ENCODE data around the gene FAM170B. TPM values are rescaled to one million over a fixed set of nuclear protein-coding genes. Genes with fewer than 3 reads are reported as not detected.

FAM170B gene
- total RNA-seq, 1 donor from 2014 or later: not detected

- Histone ChIP-seq H3K4me1 (no peaks in the 10 kb centered on the region), H3K79me2 (ENCODE audit: low read depth) (no peaks in the 10 kb centered on the region), H3K9me3 (ENCODE audit: low read depth) (peaks cover under 1% of the 10 kb centered on the region), H3K27ac (no peak overlapping the region), H3K27me3 (no peaks in the 10 kb centered on the region), H4K20me1 (ENCODE audit: low read depth) (no peaks in the 10 kb centered on the region), H3K9ac (no peak overlapping the region), H3K4me3 (no peak overlapping the region), H2AFZ (replicated peaks) (no peak overlapping the region), H3K36me3 (no peaks in the 10 kb centered on the region), H3F3A (ENCODE audit: low read depth) (no peaks in the 10 kb centered on the region), H3K4me2 (no peak overlapping the region)
- peaks cover 6% of the 10 kb centered on the region for H3K9me3 Mint-ChIP-seq
- H3K4me3 Mint-ChIP-seq: no peak overlapping the region
- DNase-seq (ENCODE audit: low spot score): no peak
- TF ChIP-seq EZH2phosphoT487 (IDR thresholded peaks at IDR 0.05) (no peak), EZH2 (IDR thresholded peaks at IDR 0.05) (no peak), CTCF (IDR thresholded peaks at IDR 0.05) (no peak)
- H3K27me3 Mint-ChIP-seq (ENCODE audit: insufficient read depth, low read depth): peaks cover 8% of the 10 kb centered on the region
- no peaks in the 10 kb centered on the region for H3K4me1 Mint-ChIP-seq
- no peaks in the 10 kb centered on the region for H3K36me3 Mint-ChIP-seq
- no peak overlapping the region for H3K27ac Mint-ChIP-seq
These were observed 18.8 kb upstream of the FAM170B start for GRCh38 chr10:49152663-49153062.

GRCh38 chr10:49152037-49152436, 18.2 kb upstream of the FAM170B start:
- Mint-ChIP-seq H3K4me3 (no peak overlapping the region), H3K27me3 (ENCODE audit: insufficient read depth, low read depth) (peaks cover 8% of the 10 kb centered on the region)

GRCh38 chr10:49151481-49151880, 17.7 kb upstream of the FAM170B start:
- Histone ChIP-seq H3K27me3 (no peaks in the 10 kb centered on the region), H3K4me3 (no peak overlapping the region)

More at GRCh38 chr10:49152037-49152436, 18.2 kb upstream of the FAM170B start:
- no peak overlapping the region for H3K27ac ChIP-seq
- H4K20me1 ChIP-seq (ENCODE audit: low read depth): no peaks in the 10 kb centered on the region
- no peaks in the 10 kb centered on the region for H3K79me2 ChIP-seq (ENCODE audit: low read depth)
- no peak overlapping the region for H3K4me3 ChIP-seq
- Mint-ChIP-seq H3K27ac (no peak overlapping the region), H3K36me3 (no peaks in the 10 kb centered on the region), H3K4me1 (no peaks in the 10 kb centered on the region), H3K9me3 (peaks cover 7% of the 10 kb centered on the region)
- H3K4me1 ChIP-seq: no peaks in the 10 kb centered on the region
- TF ChIP-seq EZH2phosphoT487 (IDR thresholded peaks at IDR 0.05) (no peak), CTCF (IDR thresholded peaks at IDR 0.05) (no peak), EZH2 (IDR thresholded peaks at IDR 0.05) (no peak)
- H3K4me2 ChIP-seq: no peak overlapping the region
- H3K36me3 ChIP-seq: no peaks in the 10 kb centered on the region
- no peak overlapping the region for H3K9ac ChIP-seq
- H3K9me3 ChIP-seq (ENCODE audit: low read depth): no peaks in the 10 kb centered on the region
- DNase-seq (ENCODE audit: low spot score): no peak
- H3F3A ChIP-seq (ENCODE audit: low read depth): no peaks in the 10 kb centered on the region
- no peaks in the 10 kb centered on the region for H3K27me3 ChIP-seq
- no peak overlapping the region for H2AFZ ChIP-seq (replicated peaks)

More at GRCh38 chr10:49151481-49151880, 17.7 kb upstream of the FAM170B start:
- Mint-ChIP-seq H3K9me3 (peaks cover 7% of the 10 kb centered on the region), H3K27ac (no peak overlapping the region), H3K27me3 (ENCODE audit: insufficient read depth, low read depth) (peaks cover 8% of the 10 kb centered on the region), H3K4me1 (no peaks in the 10 kb centered on the region), H3K36me3 (no peaks in the 10 kb centered on the region), H3K4me3 (no peak overlapping the region)
- H3K79me2 ChIP-seq (ENCODE audit: low read depth): no peaks in the 10 kb centered on the region
- no peak overlapping the region for H3K27ac ChIP-seq
- H3K9ac ChIP-seq: no peak overlapping the region
- no peak overlapping the region for H2AFZ ChIP-seq (replicated peaks)
- no peak for DNase-seq (ENCODE audit: low spot score)
- no peaks in the 10 kb centered on the region for H4K20me1 ChIP-seq (ENCODE audit: low read depth)
- no peak overlapping the region for H3K4me2 ChIP-seq
- H3K4me1 ChIP-seq: no peaks in the 10 kb centered on the region
- H3K9me3 ChIP-seq (ENCODE audit: low read depth): no peaks in the 10 kb centered on the region
- TF ChIP-seq EZH2phosphoT487 (IDR thresholded peaks at IDR 0.05) (no peak), CTCF (IDR thresholded peaks at IDR 0.05) (no peak), EZH2 (IDR thresholded peaks at IDR 0.05) (no peak)
- no peaks in the 10 kb centered on the region for H3F3A ChIP-seq (ENCODE audit: low read depth)
- no peaks in the 10 kb centered on the region for H3K36me3 ChIP-seq

Data from neural progenitor cell (in vitro differentiated cells).